SU-DHL-6 (cell line): ENCODE results near the gene TMEM248.

ENCODE experiments used
- EZH2phosphoT487 ChIP-seq: fragments of 200-600 bp; sonication (generic), shearing (Covaris generic); conservative IDR thresholded peaks from 2 replicates; pipeline ENCODE4 v1.6.1; 2018; ENCODE audit warnings: mild to moderate bottlenecking, antibody characterized with exemption, low read length, moderate library complexity, mixed read lengths
- TF ChIP-seq, protein P1 (sequence below): fragments of 200-600 bp; sonication (generic); IDR thresholded peaks from one replicate; pipeline ENCODE4 v1.5.1; 2017; ENCODE audit warnings: antibody characterized with exemption, mild to moderate bottlenecking, low read length, moderate library complexity; ENCODE audit not compliant: insufficient read depth, poor library complexity, severe bottlenecking

- TF ChIP-seq, protein P1, sequence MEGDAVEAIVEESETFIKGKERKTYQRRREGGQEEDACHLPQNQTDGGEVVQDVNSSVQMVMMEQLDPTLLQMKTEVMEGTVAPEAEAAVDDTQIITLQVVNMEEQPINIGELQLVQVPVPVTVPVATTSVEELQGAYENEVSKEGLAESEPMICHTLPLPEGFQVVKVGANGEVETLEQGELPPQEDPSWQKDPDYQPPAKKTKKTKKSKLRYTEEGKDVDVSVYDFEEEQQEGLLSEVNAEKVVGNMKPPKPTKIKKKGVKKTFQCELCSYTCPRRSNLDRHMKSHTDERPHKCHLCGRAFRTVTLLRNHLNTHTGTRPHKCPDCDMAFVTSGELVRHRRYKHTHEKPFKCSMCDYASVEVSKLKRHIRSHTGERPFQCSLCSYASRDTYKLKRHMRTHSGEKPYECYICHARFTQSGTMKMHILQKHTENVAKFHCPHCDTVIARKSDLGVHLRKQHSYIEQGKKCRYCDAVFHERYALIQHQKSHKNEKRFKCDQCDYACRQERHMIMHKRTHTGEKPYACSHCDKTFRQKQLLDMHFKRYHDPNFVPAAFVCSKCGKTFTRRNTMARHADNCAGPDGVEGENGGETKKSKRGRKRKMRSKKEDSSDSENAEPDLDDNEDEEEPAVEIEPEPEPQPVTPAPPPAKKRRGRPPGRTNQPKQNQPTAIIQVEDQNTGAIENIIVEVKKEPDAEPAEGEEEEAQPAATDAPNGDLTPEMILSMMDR: no peak
- TF ChIP-seq EZH2phosphoT487: no peak
Measured at GRCh38 chr7:66964411-66964810, 43.4 kb downstream of the TMEM248 start.
